Measurements from ENCODE around the gene INKA2.

The INKA2 gene

DNA sequence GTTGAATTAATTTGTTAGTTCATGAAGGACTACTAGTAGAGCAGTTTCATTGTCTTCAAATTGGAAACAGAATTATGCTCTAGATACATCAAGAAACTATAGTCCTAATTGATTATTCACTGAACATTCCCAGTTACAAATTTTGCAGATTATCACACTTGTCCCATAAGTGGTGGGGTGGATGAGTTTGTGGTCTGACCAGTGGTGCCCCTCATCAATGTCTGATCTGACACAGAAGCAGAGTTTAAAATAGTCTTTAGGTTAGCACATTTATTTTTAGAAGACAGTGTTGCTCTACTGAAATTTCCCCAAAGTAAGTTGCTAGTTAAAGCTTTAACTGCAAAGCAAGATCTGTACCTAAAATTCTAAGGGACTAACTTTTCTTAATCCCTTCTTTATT lies 42.9 kb downstream of the INKA2 start:
- DNase-seq, result no peak

DNA sequence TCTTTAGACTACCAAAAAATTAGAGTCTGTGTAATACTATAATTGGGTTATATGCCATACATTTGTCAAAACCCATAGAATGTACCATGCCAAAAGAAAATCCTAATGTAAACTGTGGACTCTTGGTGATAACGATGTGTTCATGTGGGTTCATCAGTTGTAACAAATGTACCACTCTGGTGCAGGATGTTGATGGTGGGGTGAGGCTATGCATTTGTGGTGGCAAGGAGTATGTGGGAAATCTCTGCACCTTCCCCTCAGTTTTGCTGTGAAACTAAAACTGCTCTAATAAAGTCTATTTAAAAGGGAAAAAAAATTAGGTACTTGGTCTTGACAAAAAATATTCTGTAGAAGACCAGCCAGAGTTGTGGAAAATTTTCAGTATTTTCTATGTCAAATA lies 43.4 kb downstream of the INKA2 start:
- DNase-seq, result no peak

DNA sequence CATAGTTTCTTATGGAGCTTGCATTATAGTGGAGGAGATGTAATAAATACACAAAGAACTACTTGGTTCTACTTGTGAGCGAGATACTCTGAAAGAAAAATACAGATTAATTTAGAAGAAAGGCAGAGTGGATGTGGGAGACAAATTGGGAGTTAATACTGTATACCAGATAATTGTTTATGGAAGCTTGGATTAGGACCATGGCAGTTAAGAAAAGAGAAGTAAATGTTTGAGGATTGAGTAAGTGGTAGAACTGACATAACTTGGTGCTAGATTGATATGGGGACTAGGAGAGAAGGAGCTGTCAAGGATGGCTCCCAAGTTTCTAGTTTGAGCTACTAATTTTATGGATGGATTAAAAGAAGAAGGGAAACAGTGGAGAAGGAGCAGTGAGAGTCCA lies 47.3 kb downstream of the INKA2 start:
- no peak for DNase-seq

DNA sequence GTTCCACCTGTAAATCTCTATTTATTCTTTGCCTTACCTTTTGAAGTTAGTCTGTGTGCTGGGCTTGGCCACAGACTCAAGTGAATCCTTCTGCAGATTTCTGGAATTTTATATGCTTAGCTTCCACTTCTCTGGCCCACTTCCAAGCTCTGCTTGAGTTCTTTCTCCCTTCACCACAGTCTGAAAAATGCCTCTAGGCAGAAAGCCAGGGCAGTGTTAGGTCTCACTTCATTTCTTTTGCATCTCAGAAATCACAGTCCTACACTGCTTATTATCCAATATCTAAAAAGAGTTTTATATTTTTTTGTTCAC lies 48.9 kb downstream of the INKA2 start:
- DNase-seq, result no peak

Measured in OCI-M1 (cell line).